Measurements from ENCODE around the gene PTGS1. TPM values are rescaled to one million over a fixed set of nuclear protein-coding genes. Genes with fewer than 3 reads are reported as not detected.

PTGS1 gene
- total and polyA plus RNA-seq, 2 donors (not counting 1 experiment from before 2014, with no cell fraction given), result 9.5 to 15.3 TPM

Small RNAs within 50 kb of the gene (small RNA-seq; reads per million reads assigned to genes)
- not detected for gene AL162424.1 (ENCODE audit: insufficient read length, low read depth, low replicate concordance)

Other genes with a start within 250 kb of the PTGS1 start
- gene NDUFA8, start 211.2 kb upstream of the PTGS1 start, total RNA-seq, result 12.7 and 15.7 TPM in 2 replicates
- gene NDUFA8, start 211.2 kb upstream of the PTGS1 start, polyA plus RNA-seq, result 10.6 and 11.1 TPM in 2 replicates
- gene MORN5, start 211.1 kb upstream of the PTGS1 start, total RNA-seq, result not detected in 2 replicates
- not detected in 2 replicates for gene MORN5, start 211.1 kb upstream of the PTGS1 start, polyA plus RNA-seq
- not detected in 2 replicates for gene LHX6, start 142.1 kb upstream of the PTGS1 start, total RNA-seq
- gene LHX6, start 142.1 kb upstream of the PTGS1 start, polyA plus RNA-seq, result 0.03 and 0.04 TPM in 2 replicates
- 12.4 and 15.7 TPM in 2 replicates for gene RBM18, start 106.2 kb upstream of the PTGS1 start, total RNA-seq
- 9.7 and 13.4 TPM in 2 replicates for gene RBM18, start 106.2 kb upstream of the PTGS1 start, polyA plus RNA-seq
- 44.1 and 44.9 TPM in 2 replicates for gene MRRF, start 106.1 kb upstream of the PTGS1 start, total RNA-seq
- gene MRRF, start 106.1 kb upstream of the PTGS1 start, polyA plus RNA-seq, result 38.6 TPM in 2 replicates
- gene OR1J1, start 106.9 kb downstream of the PTGS1 start, total RNA-seq, result not detected in 2 replicates
- gene OR1J1, start 106.9 kb downstream of the PTGS1 start, polyA plus RNA-seq, result not detected in 2 replicates
- gene OR1J2, start 139.8 kb downstream of the PTGS1 start, total RNA-seq, result not detected in 2 replicates
- not detected in 2 replicates for gene OR1J2, start 139.8 kb downstream of the PTGS1 start, polyA plus RNA-seq
- gene OR1J4, start 148.1 kb downstream of the PTGS1 start, total RNA-seq, result not detected in 2 replicates
- not detected in 2 replicates for gene OR1J4, start 148.1 kb downstream of the PTGS1 start, polyA plus RNA-seq
- gene OR1N1, start 156.3 kb downstream of the PTGS1 start, total RNA-seq, result not detected in 2 replicates
- gene OR1N1, start 156.3 kb downstream of the PTGS1 start, polyA plus RNA-seq, result not detected in 2 replicates
- gene OR1N2, start 182.1 kb downstream of the PTGS1 start, total RNA-seq, result not detected in 2 replicates
- not detected in 2 replicates for gene OR1N2, start 182.1 kb downstream of the PTGS1 start, polyA plus RNA-seq
- gene OR1L8, start 212.4 kb downstream of the PTGS1 start, total RNA-seq, result not detected in 2 replicates
- 0.17 TPM in 1 of 2 replicates, not detected in the other for gene OR1L8, start 212.4 kb downstream of the PTGS1 start, polyA plus RNA-seq
- not detected in 2 replicates for gene OR1Q1, start 243.7 kb downstream of the PTGS1 start, total RNA-seq
- gene OR1Q1, start 243.7 kb downstream of the PTGS1 start, polyA plus RNA-seq, result 0.46 TPM in 1 of 2 replicates, not detected in the other